OCI-M1 (cell line): ENCODE data around the gene XXYLT1.
A peak's percentile ranks its signal among the peaks of the same experiment; 100 is the strongest.

Experiments
- DNase-seq: peaks from one replicate; lab custom pipeline; 2025; lab: John Stamatoyannopoulos, UW

XXYLT1 gene

DNA sequence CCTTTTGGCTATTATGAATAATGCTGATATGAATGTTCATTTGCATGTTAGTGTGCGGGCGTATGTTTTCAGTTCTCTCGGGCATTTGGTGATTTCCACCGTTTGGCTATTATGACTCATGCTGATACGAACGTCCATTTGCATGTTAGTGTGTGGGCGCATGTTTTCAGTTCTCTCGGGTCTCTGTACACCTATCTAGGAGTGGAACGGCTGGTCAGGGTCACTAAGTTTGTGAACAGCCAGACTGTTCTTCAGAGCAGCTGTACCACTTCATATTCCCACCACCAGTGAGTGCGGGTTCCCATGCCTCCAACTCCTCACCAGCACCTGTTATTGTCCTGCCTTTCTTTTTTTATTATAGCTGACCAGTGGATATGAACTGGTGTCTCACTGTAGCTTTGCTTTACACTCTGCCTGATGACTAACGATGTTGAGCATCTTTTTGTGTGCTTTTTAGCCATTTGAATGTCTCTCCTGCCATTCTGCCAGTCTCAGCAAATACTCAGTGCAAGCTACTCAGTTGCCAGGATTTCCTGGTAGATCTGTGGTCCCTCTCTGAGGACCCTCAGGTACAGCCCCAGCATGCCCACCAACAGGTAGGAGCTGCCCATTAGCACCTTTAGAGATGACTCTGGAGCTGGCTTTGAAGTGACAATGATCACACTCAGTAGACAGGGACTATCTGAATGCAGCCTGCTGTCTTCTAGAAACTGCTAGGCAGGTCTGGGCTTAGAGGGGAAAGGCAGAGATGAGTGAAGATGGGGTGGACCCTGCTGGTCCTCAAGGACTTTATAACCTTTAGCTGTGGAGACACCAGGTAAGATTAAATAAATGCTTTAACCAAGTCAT, 141.1 kb downstream of the XXYLT1 start:
- DNase-seq: no peak

DNA sequence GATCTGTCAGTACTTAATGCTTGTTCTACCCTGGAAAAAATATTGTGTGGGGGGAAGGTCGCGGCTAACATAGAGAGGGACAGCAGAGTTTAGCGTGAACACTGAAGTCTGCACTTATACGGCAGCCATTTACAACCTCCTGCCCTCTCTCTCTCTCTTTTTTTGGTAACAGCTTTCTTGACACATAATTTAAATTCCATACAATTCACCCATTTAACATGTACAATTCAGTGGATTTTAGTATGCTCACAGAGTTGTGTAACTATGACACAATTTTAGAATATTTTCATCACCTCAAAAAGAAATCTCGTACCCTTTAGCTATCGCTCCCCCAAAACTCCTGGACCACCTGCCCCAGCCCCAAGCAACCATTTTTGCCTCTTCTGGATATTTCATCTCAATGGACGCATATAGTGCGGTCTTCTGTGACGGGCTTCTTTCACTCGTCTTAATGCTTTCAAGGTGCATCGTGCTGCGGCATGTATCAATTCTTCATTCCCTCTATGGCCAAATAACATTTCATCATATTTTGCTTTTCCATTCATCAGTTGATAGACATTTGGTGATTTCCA, 141.8 kb downstream of the XXYLT1 start:
- DNase-seq: no peak

GRCh38 chr3:195128255-195129071, 142.5 kb downstream of the XXYLT1 start:
- peak; percentile 15 for DNase-seq

GRCh38 chr3:195126056-195126605, 144.8 kb downstream of the XXYLT1 start:
- no peak for DNase-seq

DNA sequence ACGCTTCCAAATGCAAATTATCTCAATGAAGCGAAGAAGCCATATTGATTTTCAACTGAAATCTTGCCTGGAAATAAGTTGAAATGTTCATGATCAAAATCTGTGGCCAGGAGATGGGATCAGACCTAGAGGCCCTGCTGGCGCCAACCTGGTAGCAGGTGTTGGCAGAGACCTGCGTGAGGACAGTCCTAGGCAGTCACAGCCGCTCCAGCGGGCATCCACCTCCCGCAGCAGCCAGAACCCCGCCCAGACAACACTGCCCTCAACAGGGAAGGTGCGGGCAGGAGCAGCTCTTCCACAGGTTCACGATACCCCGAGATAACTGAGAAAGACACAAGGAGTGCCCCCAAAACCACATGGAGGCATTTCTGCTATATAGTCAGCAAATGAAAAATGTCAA, 145.3 kb downstream of the XXYLT1 start:
- DNase-seq: no peak

DNA sequence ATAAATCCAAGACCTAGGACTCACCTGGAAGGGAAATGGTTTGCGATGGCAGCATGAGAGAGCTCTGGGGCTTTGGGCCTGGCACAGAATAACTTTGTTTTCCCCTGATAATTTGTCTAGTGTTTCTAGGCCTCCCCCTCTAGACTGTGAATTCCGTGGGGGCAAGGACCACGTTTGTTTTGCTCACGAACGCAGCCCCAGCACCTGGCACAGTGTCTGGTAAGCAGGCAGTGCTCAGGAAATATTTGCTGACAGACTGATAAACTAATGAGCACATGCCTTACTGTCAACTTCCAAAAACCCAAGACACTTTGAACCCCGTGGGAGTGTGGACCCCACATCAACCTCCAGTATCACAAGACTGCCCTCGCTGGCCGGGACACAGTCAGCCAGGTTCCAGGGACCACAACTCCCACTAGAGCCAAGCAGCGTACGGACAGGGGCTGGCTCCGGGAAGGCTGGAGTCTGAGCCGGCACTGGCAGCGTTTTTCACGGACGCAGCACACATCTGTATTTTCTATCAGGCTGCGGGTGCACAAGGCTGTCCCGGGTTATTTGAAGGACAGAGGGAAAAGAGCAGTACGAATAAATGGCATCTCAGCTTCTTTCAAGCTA, 146.5 kb downstream of the XXYLT1 start:
- DNase-seq: no peak

GRCh38 chr3:195123281-195123691, 147.7 kb downstream of the XXYLT1 start:
- DNase-seq: no peak

DNA sequence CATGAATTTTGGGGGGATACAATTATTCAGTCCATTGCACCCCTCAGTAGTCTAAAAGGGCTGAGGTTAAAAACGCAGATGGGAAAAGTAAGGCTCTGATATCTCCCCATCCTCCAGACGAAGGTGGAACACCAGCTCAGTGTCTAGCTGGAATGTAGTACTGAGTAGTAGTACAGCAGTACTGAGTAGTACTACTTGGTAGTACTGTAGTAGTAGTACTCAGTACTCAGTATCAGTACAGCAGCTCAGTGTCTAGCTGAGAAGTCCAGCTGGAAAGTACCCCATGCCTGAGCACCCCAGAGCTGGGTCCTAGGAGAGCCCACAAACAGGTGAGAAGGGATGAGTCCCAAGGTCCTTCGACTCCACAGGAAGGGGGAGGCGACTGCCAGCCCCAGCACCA, 148.7 kb downstream of the XXYLT1 start:
- no peak for DNase-seq

DNA sequence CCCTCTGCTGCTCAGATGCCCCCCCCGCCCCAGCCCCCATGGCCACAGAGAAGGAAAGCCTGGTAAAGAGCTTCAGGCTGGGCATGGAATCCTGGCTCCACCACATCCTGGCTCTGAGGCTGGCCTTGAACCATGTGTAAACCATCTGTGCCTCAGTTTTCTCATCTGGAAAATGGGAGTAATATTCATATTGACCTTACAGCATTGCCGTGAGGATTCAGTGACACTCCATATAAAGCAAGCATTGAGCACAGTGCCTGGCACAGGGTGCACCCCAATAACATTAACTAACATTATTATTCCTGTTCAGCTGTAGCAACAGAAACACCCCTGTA, 150.7 kb downstream of the XXYLT1 start:
- no peak for DNase-seq

DNA sequence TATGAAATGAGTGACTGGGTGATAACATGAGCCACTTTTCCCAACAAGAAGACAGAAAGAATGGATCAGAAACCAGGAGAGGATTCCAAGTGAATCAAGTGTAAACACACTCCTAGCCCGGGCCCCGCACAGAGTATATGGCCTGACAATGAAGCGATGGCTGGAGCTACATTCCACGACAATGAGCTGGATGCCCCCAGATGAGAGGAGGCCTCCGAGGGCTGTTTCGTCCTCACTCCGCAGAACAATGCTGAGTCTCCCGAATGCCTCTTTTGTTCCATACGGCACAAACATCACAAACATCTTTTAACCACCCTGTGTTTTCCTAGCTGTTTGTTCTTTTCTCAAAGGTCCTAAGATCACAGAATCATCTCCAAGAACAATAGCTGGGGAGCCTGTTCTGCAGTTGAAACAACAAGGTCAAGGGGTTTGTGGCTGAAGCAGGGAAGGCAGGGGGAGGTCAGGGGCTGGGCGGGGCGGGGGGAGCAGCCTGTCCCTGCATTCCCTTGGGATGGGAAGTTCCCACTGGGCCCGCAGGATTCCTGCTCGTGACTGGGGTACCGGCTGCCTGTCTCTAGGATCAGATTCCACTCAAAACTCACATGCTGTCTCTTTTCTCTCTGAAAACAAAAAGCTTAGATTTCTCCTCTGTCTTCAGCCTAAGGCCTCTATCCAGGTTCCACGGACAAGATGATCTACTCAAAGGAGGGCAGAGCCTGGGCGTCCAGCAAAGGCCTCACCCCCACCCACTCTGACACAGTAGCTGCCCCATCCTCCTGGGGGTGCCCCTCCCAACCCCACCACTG, 151.3 kb downstream of the XXYLT1 start:
- no peak for DNase-seq

DNA sequence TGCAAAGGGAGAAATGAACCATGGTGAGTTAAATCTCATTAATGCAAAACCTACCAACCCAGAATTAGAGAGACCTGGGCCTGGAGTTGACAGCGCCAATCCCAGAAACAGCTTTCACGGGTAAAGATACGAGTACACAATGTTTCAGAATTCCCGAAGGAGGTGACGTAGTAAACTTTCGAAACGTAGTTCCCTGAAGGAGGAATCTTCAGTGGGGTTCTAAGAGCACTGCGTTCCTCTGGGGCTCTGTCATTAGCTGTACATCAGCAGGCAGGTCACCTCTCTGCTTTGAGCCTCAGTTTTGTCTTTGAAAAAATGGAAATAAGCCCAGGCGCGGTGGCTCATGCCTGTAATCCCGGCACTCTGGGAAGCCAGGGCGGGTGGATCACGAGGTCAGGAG, 152.3 kb downstream of the XXYLT1 start:
- DNase-seq: no peak

DNA sequence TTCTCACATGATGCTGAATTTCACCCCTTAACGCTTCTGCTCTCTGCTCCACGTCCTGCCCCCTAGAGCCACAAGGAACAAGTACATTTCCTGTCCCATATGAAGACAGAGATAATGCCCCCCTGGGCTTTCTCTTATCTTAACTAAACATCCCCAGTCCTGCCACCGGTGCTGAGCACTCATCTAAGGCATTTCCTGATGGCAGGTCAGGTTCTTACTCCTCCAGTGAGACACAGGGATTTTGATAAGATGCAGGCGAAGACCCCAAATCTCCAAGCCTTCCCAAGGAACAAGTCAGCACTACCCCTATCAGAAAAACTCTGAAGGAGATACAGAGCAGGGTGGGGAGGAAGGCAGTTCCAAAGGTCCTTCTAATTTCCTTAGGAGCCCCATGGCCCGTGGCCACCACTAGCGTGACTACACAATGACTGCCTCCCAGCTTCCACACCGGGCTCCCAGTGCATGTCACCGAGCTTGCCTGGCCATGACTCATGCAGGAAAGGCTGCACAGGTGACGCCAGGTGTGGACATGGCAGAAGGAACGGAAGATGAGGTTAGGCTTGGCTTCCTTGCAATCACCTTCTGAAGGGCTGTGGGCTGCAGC, 152.9 kb downstream of the XXYLT1 start:
- peak; percentile 72 for DNase-seq

DNA sequence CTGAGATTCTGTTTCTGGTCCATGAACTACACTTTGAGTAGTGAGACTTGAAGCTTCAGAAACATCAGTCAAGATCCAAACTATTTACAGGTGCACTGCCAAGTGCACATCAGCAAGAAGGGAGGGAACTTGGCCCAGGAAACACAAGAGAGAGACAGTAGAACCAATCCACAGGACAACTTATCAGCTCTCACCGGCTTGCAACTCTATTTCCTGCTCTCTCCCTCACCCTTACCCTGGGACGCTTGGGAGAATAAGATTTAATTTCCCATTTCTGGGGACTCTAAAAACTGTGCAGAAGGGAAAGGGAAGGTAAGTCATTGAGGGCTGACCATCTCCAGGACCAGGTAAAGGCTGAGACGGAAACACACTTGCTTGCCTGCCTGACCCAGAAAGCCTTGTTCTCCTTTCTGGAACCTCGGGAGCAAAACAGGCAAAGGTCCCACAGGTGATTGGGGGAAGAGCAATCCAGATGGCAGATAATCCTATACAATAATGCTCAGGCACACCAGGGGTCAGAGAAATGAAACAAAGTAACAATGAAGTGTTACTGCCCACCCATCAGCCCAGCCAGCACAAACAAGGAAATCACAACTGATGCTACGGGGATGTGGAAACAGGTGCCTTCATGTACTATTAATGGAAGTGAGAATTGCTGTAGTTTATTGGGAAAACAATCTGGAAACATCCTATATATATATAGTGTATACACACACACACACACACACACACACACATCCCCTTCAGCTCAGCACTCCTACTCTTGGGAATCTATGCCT, 154.4 kb downstream of the XXYLT1 start:
- peak; percentile 30 for DNase-seq

DNA sequence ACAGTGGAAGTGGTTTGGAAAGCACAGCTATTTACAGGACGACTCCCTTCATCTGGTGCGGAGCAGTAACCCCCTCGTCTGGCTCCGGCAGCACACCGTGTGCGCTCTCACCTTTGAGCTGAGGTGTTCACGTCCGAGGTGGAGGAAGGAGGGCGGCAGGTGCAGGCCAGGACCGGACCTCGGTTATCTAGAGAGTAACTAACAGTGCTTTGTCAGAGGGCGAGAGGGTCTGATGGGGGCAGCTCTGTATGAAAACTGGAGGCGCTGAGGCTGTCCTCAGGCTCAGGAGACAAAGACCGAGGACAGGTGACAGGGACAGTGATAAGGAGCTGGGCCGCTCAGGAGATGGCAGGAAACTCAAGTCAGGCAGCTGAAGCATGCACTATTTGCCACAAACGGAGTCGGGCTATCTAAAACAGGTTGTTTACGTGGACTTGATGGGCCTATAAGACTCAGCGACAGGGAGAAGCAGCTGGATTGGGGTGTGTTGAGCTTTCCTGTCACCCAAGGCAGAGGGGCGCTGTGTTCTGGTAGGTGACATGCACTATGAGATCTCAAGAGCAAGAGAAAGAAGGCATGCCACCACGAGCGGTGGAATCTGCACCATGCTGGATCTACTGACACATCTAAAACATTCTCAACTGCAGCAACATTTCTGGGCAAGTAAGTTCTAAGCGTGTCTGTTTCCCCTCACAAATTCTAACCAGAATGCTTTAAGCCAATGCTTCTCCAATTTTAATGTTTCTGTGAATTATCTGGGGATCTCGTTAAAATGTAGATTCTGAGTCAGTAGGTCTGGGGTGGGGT, 155.2 kb downstream of the XXYLT1 start:
- peak; percentile 30 for DNase-seq

- DNase-seq: no peak
Measured at GRCh38 chr3:195114786-195115599, 156.0 kb downstream of the XXYLT1 start.

- DNase-seq: no peak
Measured at GRCh38 chr3:195113536-195114425, 157.2 kb downstream of the XXYLT1 start.

GRCh38 chr3:195113048-195113447, 157.9 kb downstream of the XXYLT1 start:
- no peak for DNase-seq
